ENCODE measurements around the gene LOXL4.

DNA sequence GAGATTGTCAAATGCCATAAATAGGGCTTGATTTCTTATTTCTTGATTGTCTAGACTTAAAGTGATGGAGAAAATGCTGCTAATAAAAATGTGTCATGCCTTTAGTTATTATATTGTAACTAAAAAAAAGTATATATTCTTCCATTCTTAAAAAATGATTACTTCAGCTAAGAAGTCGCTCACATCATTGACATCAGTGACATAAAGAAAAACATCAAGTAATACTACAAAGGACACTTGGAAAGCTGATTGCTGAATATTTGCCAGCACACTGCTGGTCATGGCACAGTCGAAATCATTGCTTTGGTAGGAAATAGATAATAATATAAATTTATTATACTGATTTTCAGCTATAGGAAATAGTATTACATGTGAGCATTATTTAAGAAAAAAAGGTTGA lies 62.6 kb downstream of the LOXL4 start:
- TF ChIP-seq EZH2phosphoT487 (IDR thresholded peaks at IDR 0.05; ENCODE audit: borderline replicate concordance) (no peak), POLR2AphosphoS5 (IDR thresholded peaks at IDR 0.05; ENCODE audit: low read depth, low read length) (no peak), EGR1 (IDR thresholded peaks at IDR 0.05; ENCODE audit: low read depth) (no peak), POLR2A (IDR thresholded peaks at IDR 0.05; ENCODE audit: borderline replicate concordance, extremely low read depth, insufficient read depth, insufficient read length) (no peak), YY1 (IDR thresholded peaks at IDR 0.05; ENCODE audit: extremely low read depth, insufficient replicate concordance, low read depth, low read length) (no peak), SP1 (IDR thresholded peaks at IDR 0.05; ENCODE audit: low read depth) (no peak), EZH2 (IDR thresholded peaks at IDR 0.05) (no peak), ELF1 (IDR thresholded peaks at IDR 0.05; ENCODE audit: borderline replicate concordance, low read depth) (no peak)
- TF ChIP-seq, protein P1, sequence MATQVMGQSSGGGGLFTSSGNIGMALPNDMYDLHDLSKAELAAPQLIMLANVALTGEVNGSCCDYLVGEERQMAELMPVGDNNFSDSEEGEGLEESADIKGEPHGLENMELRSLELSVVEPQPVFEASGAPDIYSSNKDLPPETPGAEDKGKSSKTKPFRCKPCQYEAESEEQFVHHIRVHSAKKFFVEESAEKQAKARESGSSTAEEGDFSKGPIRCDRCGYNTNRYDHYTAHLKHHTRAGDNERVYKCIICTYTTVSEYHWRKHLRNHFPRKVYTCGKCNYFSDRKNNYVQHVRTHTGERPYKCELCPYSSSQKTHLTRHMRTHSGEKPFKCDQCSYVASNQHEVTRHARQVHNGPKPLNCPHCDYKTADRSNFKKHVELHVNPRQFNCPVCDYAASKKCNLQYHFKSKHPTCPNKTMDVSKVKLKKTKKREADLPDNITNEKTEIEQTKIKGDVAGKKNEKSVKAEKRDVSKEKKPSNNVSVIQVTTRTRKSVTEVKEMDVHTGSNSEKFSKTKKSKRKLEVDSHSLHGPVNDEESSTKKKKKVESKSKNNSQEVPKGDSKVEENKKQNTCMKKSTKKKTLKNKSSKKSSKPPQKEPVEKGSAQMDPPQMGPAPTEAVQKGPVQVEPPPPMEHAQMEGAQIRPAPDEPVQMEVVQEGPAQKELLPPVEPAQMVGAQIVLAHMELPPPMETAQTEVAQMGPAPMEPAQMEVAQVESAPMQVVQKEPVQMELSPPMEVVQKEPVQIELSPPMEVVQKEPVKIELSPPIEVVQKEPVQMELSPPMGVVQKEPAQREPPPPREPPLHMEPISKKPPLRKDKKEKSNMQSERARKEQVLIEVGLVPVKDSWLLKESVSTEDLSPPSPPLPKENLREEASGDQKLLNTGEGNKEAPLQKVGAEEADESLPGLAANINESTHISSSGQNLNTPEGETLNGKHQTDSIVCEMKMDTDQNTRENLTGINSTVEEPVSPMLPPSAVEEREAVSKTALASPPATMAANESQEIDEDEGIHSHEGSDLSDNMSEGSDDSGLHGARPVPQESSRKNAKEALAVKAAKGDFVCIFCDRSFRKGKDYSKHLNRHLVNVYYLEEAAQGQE (IDR thresholded peaks at IDR 0.05; ENCODE audit: low read depth) = no peak
- TF ChIP-seq, protein P2, sequence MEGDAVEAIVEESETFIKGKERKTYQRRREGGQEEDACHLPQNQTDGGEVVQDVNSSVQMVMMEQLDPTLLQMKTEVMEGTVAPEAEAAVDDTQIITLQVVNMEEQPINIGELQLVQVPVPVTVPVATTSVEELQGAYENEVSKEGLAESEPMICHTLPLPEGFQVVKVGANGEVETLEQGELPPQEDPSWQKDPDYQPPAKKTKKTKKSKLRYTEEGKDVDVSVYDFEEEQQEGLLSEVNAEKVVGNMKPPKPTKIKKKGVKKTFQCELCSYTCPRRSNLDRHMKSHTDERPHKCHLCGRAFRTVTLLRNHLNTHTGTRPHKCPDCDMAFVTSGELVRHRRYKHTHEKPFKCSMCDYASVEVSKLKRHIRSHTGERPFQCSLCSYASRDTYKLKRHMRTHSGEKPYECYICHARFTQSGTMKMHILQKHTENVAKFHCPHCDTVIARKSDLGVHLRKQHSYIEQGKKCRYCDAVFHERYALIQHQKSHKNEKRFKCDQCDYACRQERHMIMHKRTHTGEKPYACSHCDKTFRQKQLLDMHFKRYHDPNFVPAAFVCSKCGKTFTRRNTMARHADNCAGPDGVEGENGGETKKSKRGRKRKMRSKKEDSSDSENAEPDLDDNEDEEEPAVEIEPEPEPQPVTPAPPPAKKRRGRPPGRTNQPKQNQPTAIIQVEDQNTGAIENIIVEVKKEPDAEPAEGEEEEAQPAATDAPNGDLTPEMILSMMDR (IDR thresholded peaks at IDR 0.05 in 2 of 3, conservative IDR thresholded peaks at IDR 0.05 in 1 of 3; ENCODE audit: borderline replicate concordance in 1 of 3, insufficient read depth in 1 of 3, low read depth in 2 of 3, low read length in 2 of 3) = no peak
- TF ChIP-seq, protein P3, sequence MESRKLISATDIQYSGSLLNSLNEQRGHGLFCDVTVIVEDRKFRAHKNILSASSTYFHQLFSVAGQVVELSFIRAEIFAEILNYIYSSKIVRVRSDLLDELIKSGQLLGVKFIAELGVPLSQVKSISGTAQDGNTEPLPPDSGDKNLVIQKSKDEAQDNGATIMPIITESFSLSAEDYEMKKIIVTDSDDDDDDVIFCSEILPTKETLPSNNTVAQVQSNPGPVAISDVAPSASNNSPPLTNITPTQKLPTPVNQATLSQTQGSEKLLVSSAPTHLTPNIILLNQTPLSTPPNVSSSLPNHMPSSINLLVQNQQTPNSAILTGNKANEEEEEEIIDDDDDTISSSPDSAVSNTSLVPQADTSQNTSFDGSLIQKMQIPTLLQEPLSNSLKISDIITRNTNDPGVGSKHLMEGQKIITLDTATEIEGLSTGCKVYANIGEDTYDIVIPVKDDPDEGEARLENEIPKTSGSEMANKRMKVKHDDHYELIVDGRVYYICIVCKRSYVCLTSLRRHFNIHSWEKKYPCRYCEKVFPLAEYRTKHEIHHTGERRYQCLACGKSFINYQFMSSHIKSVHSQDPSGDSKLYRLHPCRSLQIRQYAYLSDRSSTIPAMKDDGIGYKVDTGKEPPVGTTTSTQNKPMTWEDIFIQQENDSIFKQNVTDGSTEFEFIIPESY (IDR thresholded peaks at IDR 0.05; ENCODE audit: extremely low read depth, insufficient replicate concordance, low read length) = no peak
